ENCODE measurements around the gene NFAT5.

Gene NFAT5

DNA sequence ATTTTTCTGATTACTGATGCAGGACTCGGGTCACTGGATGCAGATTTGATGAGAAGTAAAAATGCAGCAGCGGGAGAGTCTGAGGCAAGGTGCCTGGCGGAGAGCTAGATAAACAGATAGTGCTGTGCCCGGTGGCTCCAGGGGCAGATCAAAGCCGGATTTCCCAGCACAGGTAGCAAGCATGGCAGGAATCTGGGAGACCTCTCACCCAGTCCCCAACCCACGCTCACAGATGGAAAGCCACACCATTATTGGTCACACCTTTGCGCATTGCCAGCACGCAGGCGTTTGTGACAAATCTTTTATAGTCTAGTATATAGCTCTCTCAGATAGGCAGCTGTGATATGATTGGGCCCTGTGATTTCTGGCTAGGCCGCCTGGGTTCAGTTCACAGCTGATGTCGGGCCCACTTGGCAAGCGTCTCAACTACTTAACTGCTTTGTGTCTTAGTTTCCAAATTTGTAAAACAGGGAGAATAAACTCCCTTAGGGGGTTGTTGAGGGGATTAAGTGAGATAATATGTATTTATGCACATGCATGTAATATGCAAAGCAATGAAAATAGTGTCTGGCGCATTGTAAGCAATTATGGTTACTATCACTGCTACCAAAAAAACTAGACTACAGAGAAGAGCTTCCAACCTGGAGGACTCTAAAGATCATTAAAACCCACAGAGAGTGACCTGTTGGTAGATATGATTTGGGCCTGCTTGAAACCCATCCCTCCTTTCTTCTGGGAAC is 42.0 kb upstream of the NFAT5 start:
- TF ChIP-seq, protein P1, sequence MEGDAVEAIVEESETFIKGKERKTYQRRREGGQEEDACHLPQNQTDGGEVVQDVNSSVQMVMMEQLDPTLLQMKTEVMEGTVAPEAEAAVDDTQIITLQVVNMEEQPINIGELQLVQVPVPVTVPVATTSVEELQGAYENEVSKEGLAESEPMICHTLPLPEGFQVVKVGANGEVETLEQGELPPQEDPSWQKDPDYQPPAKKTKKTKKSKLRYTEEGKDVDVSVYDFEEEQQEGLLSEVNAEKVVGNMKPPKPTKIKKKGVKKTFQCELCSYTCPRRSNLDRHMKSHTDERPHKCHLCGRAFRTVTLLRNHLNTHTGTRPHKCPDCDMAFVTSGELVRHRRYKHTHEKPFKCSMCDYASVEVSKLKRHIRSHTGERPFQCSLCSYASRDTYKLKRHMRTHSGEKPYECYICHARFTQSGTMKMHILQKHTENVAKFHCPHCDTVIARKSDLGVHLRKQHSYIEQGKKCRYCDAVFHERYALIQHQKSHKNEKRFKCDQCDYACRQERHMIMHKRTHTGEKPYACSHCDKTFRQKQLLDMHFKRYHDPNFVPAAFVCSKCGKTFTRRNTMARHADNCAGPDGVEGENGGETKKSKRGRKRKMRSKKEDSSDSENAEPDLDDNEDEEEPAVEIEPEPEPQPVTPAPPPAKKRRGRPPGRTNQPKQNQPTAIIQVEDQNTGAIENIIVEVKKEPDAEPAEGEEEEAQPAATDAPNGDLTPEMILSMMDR (conservative IDR thresholded peaks at IDR 0.05) = no peak
- H3K27ac ChIP-seq = no peak overlapping the region

DNA sequence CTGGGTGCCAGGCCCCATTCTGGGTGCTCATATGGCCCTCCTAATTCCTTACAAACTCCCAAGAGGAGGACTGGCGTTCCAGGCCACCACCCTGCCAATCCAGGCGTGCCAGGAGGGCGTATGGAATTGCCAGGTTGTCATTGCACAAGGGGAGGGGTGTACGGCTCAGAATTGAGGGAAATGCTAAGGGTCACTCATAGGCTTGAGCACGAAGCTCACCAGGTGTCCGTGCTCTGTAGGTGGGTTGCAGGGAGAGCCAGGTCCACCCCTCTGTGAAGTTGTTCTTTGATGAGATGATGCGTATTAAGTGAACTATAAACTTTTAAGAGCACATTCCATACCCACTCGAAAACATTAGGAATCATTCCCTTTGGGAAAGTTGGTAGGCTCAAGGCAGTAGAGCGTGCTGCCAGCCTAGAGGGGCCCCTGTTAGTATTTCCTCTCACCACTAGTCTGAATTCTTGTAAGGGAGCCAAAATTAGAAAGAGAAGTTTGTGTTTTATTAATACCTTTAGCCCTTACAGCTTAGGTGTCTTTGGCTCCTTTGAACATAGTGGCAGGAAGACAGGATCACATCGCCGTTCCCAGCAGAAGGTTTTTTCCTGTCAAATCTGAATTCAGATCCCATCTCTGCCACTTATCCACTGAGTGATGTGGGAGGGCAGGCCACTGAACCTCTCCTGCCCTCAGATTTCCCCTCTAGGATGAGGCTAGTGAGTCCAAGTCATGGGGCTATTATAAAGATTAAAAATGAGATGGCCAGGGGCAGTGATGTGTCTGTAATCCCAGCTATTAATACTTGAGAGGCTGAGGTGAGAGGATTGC is 38.7 kb upstream of the NFAT5 start:
- no peak overlapping the region for H3K27ac ChIP-seq

DNA sequence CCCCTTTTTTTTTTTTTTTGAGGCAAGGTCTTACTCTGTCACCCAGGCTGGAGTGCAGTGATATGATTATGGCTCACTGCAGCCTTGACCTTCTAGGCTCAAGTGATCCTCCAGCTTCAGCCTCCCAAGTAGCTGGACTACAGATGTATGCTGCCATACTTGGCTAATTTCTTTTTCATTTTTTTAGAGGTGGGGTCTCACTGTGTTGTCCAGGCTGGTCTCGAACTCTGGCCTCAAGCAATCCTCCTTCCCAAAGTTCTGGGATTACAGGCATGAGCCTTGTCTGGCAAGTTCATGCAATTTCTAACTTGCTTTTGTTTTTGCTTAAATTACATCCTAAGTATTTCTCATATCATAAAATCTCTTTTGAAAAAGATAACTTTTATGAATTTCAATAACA is 33.8 kb upstream of the NFAT5 start:
- TF ChIP-seq, protein P1 (conservative IDR thresholded peaks at IDR 0.05) = no peak
- H3K27ac ChIP-seq = no peak overlapping the region

More for the DNA sequence above, 38.7 kb upstream of the NFAT5 start:
- TF ChIP-seq, protein P1 (conservative IDR thresholded peaks at IDR 0.05) = no peak

DNA sequence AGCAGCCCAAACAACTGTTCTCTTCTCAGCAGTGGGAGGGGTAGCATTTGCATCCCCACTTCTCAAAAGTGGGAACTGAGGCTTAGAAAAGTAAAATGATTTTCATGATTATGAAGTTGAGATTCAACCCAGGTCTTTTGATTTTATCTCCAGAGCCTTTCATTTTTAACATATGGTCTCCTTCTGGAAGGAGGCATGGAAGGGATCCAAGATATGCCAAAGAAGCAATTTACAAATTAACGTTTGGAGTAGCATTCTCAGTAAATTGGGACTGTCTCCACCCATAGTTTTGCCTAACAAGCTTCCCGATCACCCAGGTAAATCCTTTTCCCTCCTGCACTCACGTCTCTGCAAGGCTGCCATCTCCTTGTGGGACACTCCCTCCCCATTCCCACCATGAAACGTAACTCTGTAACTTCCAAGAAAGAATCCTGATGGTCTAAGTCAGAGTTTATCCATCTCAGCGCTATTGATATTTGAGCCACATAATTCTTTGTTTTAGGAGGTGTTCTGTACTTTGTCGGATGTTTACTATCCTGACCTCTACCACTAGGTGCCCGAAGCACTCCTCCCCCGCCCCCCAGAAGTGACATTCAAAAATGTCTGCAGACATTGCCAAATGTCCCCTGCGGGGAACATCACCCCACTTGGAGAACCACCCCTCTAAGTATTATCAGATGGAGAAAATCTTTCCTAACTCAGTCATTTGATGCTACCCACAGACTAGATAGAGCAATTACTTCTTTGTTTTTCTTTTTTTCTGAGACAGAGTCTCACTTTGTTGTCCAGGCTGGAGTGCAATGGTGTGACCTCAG is 32.9 kb upstream of the NFAT5 start:
- no peak overlapping the region for H3K27ac ChIP-seq
- TF ChIP-seq, protein P1 (conservative IDR thresholded peaks at IDR 0.05) = no peak

DNA sequence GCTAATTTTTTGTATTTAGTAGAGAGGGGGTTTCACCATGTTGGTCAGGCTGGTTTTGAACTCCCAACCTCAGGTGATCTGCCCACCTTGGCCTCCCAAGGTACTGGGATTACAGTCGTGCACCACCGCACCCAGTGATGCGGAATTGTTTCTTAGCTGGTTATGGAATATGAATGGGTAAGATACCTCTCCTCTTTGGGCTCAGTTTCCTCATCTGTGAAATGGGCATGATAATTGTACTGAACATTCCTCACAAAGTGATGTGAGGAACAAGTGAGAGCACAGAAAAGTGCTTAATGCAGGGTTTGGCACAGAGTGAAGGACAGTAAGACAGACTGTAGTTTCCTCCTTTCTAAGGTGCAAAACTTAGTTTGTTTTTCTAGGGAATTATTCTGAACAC is 31.0 kb upstream of the NFAT5 start:
- TF ChIP-seq, protein P1 (conservative IDR thresholded peaks at IDR 0.05) = no peak
- H3K27ac ChIP-seq = no peak overlapping the region

DNA sequence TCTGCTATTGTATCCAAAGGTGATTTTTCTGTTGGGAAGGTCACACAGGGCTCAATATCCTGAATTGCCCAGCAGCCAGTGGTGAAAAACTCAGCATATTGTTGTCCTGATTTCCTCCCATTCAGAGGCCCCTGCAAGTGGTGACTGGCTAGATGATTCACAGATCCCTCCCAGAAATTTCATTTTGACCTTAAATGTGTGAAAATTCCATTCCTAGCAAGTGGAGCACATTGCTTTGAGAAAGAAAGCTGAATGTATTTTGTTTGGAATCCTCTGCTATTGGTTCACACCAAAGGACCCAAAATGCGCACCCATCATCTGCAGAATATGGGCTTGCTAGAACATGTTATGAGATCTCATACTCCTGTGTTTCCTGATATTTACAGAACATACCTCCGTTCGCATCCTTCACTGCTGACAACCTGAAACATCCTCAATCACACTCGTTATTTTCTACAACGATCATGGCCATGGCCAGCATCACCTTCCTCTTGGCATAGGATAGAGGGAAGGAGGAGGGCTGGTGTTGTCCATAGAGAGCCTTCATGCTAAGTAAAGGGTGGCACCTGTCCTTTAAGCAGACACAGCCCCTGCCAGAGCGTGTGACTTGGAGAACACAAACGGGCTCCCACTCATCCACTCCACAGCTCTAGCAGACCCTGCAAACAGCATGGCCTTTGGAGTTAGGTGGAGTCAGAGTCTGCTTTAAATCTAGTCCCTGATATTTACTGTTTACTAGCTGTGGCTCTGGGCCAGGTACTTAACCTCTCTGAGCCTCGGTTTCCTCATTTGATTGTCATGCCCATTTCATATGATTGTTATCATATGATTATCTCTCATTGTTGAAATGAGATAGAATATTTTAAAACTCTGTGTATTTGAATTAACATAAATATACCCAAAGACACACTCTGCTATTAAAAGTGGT is 30.4 kb upstream of the NFAT5 start:
- TF ChIP-seq, protein P1 (conservative IDR thresholded peaks at IDR 0.05) = no peak
- no peak overlapping the region for H3K27ac ChIP-seq

Measured in VCaP (cell line).